NCI-H1092 (cell line): ENCODE data around the gene EIF1.
"Not testable (repeated sequence)": the region's sequence is repeated elsewhere in the genome, so short reads cannot be mapped to it uniquely, and the experiment has no call there.

Source experiments
- DNase-seq: peaks from one replicate; lab custom pipeline; 2025; lab: John Stamatoyannopoulos, UW

Gene EIF1

DNA sequence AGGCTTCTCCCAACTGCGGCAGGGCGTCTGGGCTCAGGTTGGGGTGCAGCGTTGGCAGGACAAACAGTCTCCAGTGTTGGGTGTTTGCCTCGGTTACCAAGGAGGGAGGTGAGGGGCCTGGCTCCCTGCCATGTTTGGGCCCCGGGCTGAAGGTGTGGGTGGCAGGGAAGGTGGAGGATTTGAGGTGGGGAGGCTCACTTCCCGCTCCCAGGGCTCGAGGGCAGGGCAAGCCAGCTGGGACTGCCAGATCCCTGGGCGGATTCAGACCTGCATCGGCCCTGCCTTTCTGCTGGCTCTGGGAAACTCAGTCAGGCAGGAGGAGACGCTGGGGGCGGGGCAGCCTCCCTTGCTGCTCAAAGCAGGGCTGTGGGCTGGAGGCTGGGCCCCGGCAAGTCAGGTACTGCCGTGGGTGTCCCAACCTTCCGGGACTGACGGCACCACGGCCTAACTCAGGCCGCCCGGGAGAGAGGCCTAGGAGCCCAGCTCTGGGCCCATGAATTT, 33.0 kb upstream of the EIF1 start:
- DNase-seq, result no peak

DNA sequence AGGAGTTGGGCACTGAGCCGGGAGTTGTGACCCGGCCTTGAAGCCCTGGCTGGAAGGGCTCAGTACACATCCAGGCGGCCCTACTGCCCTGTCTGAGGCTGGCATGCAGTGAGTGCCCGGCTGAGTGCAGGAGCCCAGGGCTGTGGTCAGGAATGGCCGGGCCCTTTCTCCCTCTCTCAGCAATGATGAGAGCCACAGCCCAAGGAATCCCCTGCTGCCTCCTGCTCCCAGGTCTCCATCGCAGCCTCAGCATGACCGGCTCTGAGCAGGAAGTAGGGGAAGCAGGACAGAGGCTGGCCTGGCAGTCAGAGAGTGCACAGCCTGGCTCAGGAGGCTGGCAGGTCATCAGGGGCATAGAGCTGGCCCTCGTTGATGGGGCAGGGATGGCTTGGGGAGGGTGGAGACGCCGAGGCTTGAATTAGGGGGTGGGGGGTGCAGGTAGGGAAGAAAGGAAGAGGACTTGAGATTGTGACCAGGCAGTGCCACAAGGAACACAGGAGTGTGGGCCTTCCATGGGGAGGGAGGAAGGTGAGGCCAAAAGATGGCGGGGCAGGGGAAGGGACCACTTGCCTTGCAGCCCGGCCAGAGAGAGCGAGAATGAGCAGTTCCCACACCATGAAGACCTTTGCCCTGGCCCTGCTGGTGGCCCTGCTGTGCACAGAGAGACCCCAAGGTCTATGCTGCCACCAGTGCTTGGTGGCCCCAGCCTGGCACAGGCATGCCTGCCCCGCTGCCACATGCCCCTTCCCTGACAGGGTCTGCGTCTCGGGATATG, 32.2 kb upstream of the EIF1 start:
- no peak for DNase-seq

DNA sequence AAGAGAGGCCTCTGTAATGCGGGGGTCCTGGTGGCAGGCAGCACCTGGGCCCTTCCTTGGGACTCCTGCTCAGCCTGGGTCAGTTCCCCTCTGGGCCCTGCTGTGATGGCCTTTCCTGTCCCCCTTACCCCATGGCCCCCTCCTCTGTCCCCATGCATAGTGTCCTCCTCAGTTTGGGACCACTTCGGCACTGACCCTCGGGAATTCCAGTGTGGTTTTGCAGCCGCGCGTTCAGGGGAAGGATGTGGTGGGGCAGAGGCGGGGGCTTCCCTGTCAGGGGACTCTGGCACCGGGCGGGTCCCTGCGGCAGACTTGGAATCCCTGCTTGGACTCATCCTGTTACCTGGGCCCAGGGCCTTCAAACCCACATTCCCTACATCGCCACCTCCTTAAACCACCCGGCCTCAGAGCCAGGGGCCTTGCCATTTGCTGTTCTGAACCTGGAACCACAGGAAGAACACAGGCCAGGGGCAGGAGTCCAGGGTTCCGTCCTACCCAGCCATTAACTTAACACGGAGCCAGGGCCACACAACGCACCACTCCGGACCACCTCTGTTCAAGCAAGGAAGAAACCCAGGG, 31.4 kb upstream of the EIF1 start:
- no peak for DNase-seq

DNA sequence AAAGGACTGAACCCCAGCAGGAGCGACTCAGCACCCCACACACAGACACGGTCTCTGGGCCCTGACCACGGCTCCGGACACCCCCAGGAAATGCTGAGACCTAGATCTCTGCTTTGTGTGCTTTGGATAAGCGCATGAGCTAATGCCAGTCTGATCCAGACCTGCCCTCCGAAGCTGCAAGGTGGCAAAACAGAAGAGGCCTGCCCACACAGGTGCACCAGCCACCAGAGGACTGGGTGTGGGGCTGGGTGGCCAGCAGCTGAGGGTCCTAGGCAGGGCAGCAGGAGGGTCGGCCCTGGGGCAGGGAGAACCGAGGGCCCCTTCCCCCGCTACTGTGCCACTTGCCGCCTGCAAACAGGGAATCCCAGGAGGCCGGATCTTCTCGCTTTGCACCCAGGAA, 30.7 kb upstream of the EIF1 start:
- DNase-seq, result no peak

DNA sequence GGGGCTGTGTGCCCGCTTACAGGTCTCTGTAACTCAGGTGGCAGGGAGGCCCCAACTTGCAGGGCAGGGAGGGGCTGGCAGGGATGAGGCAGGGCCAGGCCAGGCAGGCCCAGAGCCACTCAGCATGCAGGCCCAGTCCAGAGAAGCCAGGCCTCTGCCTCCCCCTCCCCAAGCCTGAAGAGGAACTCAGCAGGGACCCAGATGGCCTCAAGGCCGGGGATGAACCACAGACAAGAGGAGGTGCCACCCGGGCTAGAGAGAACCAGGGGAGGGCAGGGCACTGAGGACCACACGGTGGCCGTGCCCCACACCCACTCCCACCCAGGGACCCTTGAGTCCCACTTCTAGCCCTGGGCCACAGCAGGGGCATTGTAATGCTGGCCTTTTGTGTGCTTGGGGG, 29.8 kb upstream of the EIF1 start:
- no peak for DNase-seq

DNA sequence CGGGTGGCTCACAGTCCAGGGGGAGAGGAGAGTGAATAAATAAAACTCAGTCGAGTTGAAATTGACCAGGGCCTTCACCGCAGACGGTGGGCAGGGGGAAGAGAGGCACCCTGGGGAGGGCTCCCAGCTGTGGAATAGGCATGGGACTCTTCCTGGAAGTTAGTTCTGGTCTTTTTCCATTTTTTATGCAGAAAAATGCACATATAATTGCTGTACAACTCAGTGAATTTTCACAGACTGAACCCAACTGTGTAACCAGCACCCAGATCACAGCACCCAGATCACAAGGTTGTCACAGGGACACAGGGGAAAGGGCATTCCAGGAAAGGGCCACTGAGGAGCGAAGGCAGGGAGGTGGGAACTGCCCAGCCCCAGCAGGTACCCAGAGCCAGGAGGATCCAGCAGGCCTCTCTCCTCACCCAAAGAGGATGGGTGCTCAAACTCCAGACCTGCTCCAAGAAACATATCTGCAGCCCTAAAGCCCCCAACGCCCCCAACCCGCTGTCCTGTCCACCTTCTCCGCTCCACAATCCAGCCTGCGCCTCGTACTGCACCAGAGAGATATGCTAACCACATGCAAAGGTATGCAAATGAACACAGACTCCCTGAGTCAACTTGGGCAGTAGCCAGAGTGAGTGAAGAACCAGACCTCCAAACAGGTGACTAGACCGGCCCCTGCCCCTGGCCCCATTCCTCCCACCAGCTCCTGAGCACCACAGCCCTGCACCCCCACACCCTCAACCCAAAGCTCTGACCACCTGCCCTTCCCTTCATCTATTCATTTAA, 29.1 kb upstream of the EIF1 start:
- no peak for DNase-seq

DNA sequence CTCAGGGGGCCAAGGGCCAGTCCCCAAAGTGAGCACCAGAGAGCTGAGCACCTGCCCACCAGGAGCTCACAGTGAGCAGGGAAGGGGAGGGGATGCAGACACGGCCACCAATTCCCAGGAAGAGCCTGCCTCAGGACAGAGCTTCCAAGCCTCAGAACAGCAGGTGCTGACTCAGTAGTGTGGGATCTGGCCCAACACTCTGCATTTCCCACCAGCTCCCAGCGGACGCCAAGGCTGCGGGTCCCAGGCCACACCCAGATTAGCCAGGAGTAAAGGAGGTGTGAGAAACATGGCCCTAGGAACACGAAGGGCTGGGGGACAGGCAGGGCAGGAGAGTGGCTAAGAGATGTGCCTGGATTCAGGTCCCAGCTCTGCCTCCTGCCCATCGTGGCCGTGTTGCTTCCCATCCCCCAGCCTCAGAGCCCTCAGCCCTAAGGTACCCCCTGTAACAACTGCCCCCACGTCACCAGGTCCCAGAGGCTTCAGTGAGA, 28.4 kb upstream of the EIF1 start:
- DNase-seq, result no peak

DNA sequence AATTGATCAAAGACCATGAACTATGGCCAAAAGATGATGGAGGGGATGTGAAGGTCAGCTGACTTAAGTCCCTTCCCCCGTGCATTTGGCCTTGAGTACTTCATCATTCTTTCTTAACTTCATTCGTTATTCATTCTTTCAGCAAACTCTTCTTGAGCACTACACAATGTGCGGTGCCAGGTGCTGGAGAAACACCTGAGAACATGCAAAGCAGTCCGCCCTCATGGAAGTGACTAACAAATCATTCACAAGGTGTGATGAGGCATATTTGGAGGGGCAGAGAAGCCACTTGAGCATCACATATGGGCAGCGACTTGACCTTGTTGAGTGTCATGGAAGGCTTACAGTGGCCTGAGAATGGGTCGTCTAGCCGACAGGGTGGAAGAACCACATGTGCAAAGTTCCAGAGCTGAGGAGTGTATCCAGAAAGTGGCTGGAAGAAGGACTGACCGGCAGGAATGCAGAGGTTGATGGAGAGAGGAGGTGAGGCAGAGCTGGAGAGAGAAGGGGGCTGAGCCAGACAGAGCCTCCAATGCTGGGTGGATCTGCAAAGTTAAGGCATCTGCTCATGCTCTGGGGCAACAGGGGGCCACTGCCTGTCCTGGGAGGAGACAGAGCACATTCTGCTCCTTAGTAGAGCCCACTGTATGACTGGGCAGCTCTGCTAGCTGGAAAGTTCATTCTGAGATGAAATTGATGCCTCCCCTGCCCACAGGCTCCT, 25.1 kb upstream of the EIF1 start:
- no peak for DNase-seq

DNA sequence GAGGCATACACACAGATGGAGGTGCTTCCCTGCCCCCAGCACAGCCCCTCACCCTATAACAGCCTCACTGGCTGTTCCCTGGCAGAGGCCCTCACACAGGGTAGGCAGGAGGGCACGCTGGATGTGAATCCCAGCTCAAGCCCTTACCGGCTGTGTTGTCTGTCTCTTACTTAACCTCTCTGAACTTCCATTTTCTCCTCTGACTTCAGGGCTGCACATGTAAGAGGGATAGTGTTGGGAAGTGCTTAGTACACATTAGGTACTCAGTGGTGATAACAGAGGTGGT, 24.6 kb upstream of the EIF1 start:
- DNase-seq, result no peak

DNA sequence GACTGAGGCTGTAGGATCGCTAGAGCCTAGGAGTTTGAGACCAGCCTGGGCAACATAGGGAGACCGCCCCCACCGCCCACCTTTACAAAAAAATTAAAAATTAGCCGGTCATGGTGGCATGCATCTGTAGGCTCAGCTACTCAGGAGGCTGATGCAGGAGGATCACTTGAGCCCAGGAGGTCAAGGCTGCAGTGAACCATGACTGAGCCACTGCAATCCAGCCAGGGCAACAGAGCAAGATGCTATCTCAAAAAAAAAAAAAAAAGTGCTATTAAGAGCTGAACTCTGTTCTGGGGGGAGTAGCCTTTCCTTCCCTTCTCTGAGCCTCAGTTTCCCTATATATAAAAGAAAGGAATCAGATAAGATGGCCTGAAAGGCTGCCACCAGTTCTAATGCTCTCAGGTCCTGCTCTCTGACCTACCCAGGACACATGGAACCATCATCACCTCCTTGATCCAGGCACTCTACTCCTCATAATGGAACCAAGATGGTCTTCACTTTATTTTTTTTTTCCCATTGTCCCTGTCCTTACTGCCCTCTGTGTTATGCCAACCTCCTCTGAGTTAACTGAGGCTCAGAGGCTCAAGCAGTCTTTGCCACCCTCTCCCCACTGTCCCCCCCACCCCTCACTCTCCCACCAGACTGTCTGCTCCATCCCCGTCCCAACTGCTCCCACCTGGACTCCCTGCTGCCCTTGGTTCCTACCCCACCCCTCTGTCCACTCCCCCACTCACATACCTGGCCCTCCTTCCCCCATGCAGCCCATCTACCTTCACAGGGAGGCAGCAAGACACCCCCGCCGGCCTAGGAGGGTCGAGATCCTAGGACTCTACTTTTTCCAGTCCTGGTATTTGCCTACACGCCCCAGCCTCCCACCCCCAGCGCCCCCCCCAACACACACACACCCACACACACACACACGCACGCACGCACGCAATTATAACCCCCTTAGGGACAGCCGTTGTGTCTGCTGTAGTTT, 23.8 kb upstream of the EIF1 start:
- DNase-seq, result no peak

DNA sequence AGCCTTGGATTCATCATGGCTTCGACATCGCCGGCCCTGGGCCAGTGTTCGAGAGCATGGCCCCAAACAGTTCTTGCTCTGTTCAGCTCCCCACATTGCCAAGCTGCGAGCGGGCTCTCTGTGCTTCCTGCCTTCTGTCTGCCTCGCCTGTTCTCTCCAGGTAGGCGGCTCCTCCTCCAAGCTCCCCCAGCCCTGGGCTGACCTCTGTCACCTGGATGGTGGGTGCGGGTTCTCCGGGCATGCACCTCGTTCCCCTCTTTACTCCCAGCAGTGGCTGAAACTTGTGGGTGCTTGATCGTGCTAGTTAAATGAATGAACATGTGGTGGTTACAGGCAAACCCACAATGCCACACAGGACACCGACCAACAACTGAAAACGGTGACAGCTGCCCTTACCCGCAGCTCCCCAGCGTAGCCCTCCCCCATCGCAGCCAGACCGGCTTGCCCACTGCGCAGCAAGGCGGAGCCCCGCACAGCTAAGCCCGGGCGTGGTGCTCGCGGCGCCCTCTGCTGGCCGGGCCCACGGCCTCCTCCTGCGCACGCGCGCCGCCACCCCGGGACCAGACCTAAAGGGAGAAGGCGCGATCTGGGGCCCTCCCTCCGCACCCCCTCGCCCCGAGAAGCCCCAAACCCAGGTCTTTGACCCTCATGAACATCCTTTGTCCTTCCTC, 23.0 kb upstream of the EIF1 start:
- DNase-seq, result peak; percentile 78

DNA sequence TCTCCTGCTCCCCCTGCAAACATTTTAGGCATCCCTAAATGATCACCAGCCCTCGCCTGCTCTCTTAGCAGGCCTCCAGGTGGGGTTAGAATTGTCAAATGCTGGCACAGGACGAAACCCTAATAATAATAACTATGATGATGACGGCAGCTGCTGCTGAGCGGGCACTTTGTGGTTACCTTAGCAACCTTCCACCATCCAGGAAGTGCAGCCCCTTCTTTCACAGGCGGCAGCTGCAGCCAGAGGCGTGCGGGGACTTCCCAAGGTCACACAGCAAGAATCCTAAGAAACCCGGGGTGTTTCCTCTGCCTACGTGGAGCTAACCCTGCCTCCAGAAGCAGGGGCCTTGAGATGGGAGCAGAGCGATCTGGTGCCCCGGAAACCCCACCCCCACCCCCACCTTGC, 22.4 kb upstream of the EIF1 start:
- peak; percentile 68 for DNase-seq

DNA sequence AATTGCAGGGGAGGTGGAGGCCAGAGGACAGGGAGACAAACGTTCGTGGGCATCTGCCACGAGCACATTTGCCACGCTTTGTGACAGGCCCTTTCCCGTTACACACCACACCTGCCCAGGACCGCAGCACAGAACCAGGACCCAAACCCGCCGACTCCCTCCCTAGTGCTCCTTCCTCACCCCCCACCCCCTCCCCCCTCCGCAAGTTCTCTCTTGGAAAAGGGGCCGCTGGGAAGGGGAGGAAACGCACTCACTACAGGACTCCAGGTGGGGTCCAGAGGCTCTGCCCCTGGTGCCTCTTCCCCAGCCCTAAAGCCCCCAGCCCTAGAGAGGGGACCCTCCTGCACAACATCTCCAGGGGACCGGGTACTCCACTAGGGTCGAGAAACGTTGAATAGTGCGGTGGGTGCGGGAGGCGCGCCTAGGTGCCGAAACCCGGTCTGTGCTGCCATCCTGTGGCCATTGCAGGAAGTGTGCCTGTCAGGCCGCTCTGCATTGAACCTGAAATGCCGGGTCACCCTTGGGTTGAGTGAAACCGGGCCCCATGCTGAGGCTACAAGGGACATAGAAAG, 21.9 kb upstream of the EIF1 start:
- DNase-seq, result peak; percentile 73

DNA sequence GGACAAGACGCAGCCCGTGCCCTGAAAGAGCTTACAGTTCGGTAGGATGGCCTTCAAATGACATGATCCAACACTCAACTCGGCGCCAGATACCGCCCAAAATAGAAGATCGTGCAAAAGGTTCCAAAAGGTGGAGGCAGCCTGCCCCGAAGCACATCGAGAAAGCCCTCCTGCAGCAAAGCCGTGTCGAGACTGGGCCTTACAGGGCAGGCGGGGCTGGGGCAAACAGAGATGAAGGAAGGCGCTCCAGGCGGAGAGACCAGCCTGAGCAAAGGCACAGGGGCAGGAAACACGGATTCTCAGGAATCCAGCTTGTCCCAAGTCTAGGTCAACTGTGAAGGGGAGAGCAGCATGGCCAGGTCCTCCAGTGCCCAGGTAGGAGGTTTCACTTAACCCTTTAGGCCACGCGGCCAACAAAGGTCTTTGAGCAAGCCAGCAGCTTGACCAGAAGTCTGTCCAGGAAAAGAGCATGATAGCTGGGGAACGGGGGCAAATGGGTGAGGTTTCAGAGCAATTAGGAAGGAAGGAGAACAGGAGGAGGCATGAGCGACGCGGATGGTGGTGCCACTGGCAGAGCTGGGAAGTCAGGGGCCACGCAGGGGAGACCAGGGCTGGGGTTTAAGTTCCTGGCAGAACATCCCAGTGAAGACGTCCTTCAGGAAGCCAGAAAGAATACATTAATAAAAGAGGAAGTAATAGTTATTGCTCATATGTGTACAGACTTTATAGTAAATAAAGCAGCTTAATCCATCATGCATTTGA, 21.2 kb upstream of the EIF1 start:
- DNase-seq, result no peak

DNA sequence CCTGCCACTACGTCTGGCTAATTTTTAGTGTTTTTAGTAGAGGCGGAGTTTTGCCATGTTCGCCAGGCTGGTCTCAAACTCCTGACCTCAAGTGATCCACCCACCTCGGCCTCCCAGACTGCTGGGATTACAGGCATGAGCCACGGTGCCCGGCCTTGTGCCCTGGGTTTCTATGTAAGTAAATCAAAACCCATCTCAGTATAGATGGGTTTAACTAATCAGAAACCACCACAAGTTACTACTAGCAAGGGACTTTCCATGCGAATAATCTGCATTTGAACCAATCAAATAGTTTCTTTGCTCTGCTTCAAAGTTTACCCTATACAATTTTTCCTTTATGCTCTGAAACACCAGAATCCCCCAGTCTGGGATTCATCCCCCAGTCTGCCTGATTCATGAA, 16.5 kb upstream of the EIF1 start:
- no peak for DNase-seq

DNA sequence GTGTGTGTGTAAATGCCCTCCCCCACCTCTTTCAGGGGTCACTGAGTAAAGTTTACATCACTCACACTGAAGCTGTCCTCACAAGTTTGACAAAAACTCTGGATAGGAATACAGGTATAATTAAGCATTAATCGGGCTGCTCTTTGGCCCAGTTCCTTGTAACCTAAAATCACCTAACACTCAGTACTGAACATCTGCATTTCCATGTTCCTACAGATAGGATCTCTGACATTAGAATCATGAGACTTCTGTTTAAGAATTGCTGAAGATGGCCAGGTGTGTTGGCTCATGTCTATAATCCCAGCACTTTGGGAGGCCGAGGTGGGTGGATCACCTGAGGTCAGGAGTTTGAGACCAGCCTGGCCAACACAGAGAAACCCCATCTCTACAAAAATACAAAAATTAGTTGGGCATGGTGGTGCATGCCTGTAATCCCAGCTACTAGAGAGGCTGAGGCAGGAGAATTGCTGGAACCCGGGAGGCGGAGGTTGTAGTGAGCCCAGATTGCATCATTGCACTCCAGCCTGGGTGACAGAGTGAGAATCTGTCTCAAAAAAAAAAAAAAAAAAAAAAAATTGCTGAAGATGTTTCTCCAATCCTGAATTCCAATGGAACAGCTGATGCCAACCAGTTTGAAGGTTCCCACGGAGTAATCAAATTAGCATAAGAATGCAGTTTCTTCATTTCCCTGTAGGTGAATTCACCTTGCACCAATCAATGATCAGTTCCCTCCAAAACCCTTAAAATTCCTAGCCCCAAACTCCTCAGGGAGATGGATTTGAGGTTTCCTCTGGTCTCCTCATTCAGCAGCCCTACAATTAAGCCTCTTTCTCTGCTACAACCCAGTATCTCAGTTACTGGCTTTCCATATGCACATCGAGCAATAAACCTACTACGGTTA, 13.3 kb upstream of the EIF1 start:
- DNase-seq, result not testable (repeated sequence)

DNA sequence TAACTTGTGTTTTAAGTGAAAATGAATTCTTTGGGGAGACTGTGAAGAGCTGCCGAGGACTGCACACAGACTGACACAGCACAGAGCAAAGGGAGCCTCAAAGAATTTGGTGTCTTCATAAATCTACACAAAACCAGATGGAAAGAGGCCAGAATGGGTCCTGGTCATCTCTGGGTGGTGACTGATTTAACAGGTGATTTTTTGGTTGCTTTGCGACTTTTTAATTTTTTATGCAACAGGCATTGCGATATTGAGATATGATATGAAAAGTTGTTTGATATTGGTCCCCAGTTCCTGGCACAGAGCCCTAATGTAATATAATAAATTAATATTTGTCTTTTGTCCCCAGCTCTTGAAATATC, 12.6 kb upstream of the EIF1 start:
- DNase-seq, result no peak

DNA sequence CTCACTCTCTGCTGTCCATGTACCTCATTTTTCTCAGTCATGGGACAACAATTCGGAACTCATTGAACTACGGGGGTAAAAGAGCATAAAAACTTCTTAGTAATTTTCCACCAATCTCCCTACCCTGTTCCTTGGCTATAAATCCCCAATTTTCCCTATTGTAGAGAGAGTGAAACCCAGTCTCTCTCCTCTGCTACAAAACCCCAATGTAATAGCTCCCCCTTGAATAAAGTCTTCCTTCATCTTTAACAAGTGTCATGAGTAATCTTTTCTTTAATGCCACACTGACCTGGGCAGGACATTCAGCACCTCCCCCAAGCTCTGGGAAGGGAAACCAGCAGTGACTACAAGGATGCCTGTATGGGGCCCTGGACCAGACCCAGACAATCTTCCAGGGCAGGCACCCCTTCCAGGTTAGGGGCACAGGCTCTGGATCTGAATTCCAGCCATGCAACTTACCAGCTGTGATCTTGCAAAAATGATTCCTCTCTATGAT, 10.2 kb upstream of the EIF1 start:
- no peak for DNase-seq
